ENCODE results near the gene P2RY11.

DNA sequence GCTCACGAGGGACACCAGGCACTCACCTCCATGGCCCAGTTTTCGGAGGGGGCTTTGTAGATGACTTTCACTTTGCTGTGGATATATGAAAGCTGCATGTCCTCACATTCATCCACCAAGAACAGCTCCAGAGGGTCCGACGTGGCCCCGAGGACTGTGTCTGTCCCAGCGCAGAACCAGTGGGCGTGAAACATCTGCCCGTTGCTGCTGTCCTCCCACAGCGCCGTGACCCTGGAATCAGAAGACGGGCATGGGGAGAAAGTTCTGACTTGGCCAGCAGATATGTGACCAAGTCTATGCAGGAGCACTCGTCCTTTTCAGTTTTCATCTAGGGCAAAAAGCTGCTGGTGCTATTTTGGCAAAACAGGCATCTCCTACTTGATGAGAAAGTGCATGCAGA, 37.9 kb downstream of the P2RY11 start:
- TF ChIP-seq EP300 (IDR thresholded peaks at IDR 0.05; ENCODE audit: borderline replicate concordance) (no peak), CEBPB (IDR thresholded peaks at IDR 0.05) (no peak), YY1 (IDR thresholded peaks at IDR 0.05; ENCODE audit: low read depth) (no peak), FOXM1 (IDR thresholded peaks at IDR 0.05; ENCODE audit: borderline replicate concordance, low read depth) (no peak), TAF1 (IDR thresholded peaks at IDR 0.05; ENCODE audit: low read depth) (no peak), RAD21 (IDR thresholded peaks at IDR 0.05; ENCODE audit: low read depth) (no peak), NFIC (IDR thresholded peaks at IDR 0.05) (no peak), TCF12 (IDR thresholded peaks at IDR 0.05; ENCODE audit: low read depth) (no peak), TEAD4 (IDR thresholded peaks at IDR 0.05) (no peak), CREB1 (IDR thresholded peaks at IDR 0.05; ENCODE audit: low read depth) (no peak)
- TF ChIP-seq, protein P1, sequence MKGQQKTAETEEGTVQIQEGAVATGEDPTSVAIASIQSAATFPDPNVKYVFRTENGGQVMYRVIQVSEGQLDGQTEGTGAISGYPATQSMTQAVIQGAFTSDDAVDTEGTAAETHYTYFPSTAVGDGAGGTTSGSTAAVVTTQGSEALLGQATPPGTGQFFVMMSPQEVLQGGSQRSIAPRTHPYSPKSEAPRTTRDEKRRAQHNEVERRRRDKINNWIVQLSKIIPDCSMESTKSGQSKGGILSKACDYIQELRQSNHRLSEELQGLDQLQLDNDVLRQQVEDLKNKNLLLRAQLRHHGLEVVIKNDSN (IDR thresholded peaks at IDR 0.05), result no peak
- TF ChIP-seq, protein P2, sequence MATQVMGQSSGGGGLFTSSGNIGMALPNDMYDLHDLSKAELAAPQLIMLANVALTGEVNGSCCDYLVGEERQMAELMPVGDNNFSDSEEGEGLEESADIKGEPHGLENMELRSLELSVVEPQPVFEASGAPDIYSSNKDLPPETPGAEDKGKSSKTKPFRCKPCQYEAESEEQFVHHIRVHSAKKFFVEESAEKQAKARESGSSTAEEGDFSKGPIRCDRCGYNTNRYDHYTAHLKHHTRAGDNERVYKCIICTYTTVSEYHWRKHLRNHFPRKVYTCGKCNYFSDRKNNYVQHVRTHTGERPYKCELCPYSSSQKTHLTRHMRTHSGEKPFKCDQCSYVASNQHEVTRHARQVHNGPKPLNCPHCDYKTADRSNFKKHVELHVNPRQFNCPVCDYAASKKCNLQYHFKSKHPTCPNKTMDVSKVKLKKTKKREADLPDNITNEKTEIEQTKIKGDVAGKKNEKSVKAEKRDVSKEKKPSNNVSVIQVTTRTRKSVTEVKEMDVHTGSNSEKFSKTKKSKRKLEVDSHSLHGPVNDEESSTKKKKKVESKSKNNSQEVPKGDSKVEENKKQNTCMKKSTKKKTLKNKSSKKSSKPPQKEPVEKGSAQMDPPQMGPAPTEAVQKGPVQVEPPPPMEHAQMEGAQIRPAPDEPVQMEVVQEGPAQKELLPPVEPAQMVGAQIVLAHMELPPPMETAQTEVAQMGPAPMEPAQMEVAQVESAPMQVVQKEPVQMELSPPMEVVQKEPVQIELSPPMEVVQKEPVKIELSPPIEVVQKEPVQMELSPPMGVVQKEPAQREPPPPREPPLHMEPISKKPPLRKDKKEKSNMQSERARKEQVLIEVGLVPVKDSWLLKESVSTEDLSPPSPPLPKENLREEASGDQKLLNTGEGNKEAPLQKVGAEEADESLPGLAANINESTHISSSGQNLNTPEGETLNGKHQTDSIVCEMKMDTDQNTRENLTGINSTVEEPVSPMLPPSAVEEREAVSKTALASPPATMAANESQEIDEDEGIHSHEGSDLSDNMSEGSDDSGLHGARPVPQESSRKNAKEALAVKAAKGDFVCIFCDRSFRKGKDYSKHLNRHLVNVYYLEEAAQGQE (IDR thresholded peaks at IDR 0.05; ENCODE audit: low read depth), result no peak
- TF ChIP-seq, protein P3, sequence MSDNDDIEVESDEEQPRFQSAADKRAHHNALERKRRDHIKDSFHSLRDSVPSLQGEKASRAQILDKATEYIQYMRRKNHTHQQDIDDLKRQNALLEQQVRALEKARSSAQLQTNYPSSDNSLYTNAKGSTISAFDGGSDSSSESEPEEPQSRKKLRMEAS (IDR thresholded peaks at IDR 0.05), result no peak

All from Ishikawa (cell line).